BLaER1 treated with 17β-estradiol and CSF1 and Interleukin-3, amounts not matched to agents 10 nM and 100 nM (cell line): ENCODE results near the gene MATN1.
A peak's percentile ranks its signal among the peaks of the same experiment; 100 is the strongest.

Source experiments
- H3K27ac ChIP-seq, 11 experiments: shearing (Covaris generic); formaldehyde crosslinking; 2 replicates each; pipeline ENCODE4 v1.8.1; 2022
- H3K27me3 ChIP-seq, 11 experiments: shearing (Covaris generic); formaldehyde crosslinking; 2 replicates each; pipeline ENCODE4 v1.8.1; 2022
- H3K36me3 ChIP-seq, 11 experiments: shearing (Covaris generic); formaldehyde crosslinking; 2 replicates each; pipeline ENCODE4 v1.8.1; 2022
- H3K4me1 ChIP-seq, 10 experiments: shearing (Covaris generic); formaldehyde crosslinking; 2 replicates each; pipeline ENCODE4 v1.8.1; 2022
- H3K4me2 ChIP-seq, 11 experiments: shearing (Covaris generic); formaldehyde crosslinking; 2 replicates each; pipeline ENCODE4 v1.8.1; 2022
- H3K4me3 ChIP-seq, 10 experiments: shearing (Covaris generic); formaldehyde crosslinking; 2 replicates each; pipeline ENCODE4 v1.8.1; 2022
- H3K9ac ChIP-seq, 11 experiments: shearing (Covaris generic); formaldehyde crosslinking; 2 replicates each; pipeline ENCODE4 v1.8.1; 2022
- H3K9me3 ChIP-seq, 11 experiments: shearing (Covaris generic); formaldehyde crosslinking; replicated peaks in 1 of 11; 2 replicates each; pipeline ENCODE4 v1.8.1; 2022
- H4K20me1 ChIP-seq, 11 experiments: shearing (Covaris generic); formaldehyde crosslinking; 2 replicates each; pipeline ENCODE4 v1.8.1; 2022
- Cebpa-rat ChIP-seq, 11 experiments: shearing (Covaris generic); IDR thresholded peaks; 2 replicates each; pipeline ENCODE4 v1.8.1; 2022

MATN1 gene

DNA sequence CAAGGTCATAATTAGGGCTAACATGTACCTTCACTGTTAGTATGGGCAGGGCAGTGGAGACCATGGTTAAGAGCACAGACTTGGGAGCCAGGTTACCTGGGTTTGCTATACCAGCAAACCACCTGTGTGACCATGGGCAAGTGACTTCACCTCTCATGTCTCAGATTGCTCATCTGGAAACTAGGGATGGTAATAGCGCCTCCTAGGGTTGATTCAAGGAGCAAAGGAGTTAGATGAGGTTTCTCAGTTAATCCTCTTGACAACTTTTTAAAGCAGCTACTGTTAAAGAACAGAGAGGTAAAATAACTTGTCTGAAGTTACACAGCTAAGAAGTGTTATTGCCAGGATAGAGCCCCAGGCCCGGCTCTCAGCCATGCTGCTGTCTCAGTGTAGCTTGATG lies 790 bp upstream of the MATN1 start:
- peak overlapping the region in 7 of 11 experiments; percentile 26 to 100 (median 58); a peak in 9 of 22 replicates for H3K4me2 ChIP-seq
- no peak overlapping the region for H3K9ac ChIP-seq
- peaks cover 0 to 15% (median 0%) of the 10 kb centered on the region in 11 experiments; a peak in 2 of 22 replicates for H3K36me3 ChIP-seq
- H3K27me3 ChIP-seq, result no peaks in the 10 kb centered on the region
- TF ChIP-seq Cebpa-rat (IDR thresholded peaks at IDR 0.05), result no peak
- no peak overlapping the region for H3K27ac ChIP-seq
- no peaks in the 10 kb centered on the region for H3K9me3 ChIP-seq
- no peak overlapping the region for H3K4me3 ChIP-seq
- peaks cover 0 to 59% (median 16%) of the 10 kb centered on the region in 11 experiments; a peak in 13 of 22 replicates for H4K20me1 ChIP-seq
- peaks cover 71 to 96% (median 88%) of the 10 kb centered on the region in 10 experiments for H3K4me1 ChIP-seq

DNA sequence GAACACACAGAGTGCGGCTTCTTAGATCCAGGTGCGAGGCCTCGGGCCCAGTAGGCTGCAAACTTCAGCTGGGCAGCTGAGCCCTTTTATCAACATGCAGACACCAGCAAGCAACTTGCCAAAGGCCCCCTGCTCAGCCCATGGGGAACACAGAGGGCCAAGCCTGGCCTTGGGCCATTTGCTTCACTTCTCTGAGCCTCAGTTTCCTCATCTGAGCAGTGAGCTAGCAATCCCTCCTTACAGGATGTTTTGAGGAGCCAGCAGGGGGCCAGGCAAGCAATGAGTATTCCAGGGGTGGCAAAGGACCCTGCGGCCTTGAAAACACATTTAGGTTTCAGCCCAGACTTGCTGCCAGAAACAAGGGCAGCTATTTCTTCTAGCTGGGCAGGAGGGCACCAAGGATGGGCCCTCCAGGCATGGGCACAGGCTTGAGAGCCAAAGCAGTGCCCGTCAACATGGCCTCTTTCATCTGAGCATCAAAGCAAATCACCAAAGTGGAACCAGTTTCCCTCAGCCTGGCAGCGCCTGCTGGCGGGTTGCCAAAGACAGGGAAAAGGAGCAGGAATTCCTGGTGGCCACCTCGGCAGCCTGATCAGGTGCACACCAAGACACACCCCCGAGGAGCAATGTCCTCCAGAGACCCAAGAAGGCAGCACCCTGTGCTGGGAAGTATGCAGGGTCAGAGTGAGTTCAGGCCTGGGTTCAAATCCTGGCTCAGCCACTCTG lies 1.4 kb downstream of the MATN1 start:
- H3K4me2 ChIP-seq, result peak overlapping the region; percentile 5 to 100 (median 58)
- no peaks in the 10 kb centered on the region for H3K9me3 ChIP-seq
- H3K4me1 ChIP-seq, result peaks cover 59 to 86% (median 75%) of the 10 kb centered on the region in 10 experiments
- peak overlapping the region in 7 of 11 experiments; percentile 4 to 50 (median 31); a peak in 5 of 22 replicates for H3K9ac ChIP-seq
- peaks cover 0 to 15% (median 0%) of the 10 kb centered on the region in 11 experiments; a peak in 2 of 22 replicates for H3K36me3 ChIP-seq
- no peak overlapping the region for H3K27ac ChIP-seq
- no peak for TF ChIP-seq Cebpa-rat (IDR thresholded peaks at IDR 0.05)
- H3K27me3 ChIP-seq, result no peaks in the 10 kb centered on the region
- H4K20me1 ChIP-seq, result peaks cover 0 to 45% (median 11%) of the 10 kb centered on the region in 11 experiments; a peak in 13 of 22 replicates
- H3K4me3 ChIP-seq, result no peak overlapping the region

DNA sequence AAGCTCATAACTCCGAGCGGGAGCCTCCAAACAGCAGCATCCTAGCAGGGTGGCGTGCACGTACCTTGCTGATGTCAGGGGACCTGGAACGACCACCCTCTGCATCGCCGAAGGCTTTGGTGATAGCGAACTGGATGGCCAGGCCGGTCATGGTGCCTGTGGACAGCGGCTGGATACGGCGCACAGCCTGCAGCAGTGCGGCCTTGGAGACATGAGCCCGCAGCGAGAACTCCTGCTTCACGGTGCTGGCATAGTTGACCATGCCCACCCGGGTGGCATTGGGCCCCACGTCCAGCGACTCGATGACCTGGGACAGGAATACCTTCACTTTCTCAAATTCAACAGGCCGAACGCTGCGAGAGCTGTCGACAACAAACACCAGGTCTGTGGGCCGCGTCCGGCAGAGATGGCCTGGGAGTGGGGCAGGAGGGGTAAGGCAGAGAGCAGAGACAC lies 2.0 kb downstream of the MATN1 start:
- Histone ChIP-seq H3K27ac (no peak overlapping the region), H4K20me1 (peaks cover 0 to 45% (median 11%) of the 10 kb centered on the region in 11 experiments; a peak in 13 of 22 replicates), H3K9ac (peak overlapping the region in 2 of 11 experiments; percentile 38 to 50; a peak in 2 of 22 replicates), H3K27me3 (no peaks in the 10 kb centered on the region), H3K4me2 (peak overlapping the region in 9 of 11 experiments; percentile 5 to 100 (median 63); a peak in 17 of 22 replicates), H3K36me3 (peaks cover 0 to 15% (median 0%) of the 10 kb centered on the region in 11 experiments; a peak in 2 of 22 replicates), H3K4me1 (peaks cover 57 to 86% (median 75%) of the 10 kb centered on the region in 10 experiments), H3K4me3 (no peak overlapping the region), H3K9me3 (no peaks in the 10 kb centered on the region)
- TF ChIP-seq Cebpa-rat (IDR thresholded peaks at IDR 0.05), result no peak

DNA sequence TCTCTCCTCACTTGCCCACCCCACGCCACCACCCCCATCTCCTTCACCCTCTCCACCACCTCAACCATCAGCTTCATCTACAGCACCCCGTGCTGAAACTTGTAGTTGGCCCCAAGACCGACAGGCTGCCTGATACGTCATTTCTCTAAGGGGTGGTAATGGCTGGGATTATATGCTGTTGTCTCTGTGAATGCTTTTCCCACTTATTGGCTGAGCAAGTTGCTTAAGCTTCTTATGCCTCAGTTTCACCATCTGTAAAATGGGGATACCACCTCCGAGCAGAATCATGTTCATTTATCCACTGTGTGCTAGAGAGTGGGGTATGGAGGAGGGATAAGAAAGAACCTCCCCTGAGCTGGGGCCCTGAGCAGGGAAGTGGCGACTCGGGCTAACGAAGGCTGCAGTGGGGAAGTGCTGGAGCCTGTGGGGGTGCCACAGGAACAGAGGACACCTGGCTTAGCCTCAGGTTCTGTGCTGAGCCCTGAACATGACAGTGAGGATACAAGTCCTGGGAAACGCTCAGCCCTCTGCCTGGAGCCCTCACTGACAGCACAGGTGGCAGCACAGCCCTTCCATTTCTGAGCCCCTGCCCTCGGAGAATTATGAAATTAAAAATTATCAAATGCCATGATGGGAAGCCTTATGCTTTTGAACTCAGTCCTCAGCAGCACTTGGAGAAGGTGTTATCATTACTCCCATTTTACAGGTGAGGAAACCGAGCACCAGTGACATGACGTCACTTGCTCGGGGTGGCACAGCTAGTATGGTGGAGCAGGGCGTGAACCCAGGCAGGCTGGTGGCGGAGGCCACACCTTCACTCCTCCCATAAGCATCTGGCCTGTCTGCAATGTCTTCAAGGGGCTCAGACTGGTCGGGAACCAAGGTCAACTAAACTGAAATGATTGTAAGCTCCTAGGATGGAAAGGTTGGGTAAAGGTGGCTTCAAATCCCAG lies 2.8 kb downstream of the MATN1 start:
- peak overlapping the region in 2 of 11 experiments; percentile 7 to 80; a peak in 3 of 22 replicates for H3K9ac ChIP-seq
- H3K4me1 ChIP-seq, result peaks cover 54 to 82% (median 66%) of the 10 kb centered on the region in 10 experiments
- H3K4me2 ChIP-seq, result peak overlapping the region; percentile 91 to 100 (median 98); a peak in 20 of 22 replicates
- H3K36me3 ChIP-seq, result peaks cover 0 to 9% (median 0%) of the 10 kb centered on the region in 11 experiments; a peak in 2 of 22 replicates
- no peak for TF ChIP-seq Cebpa-rat (IDR thresholded peaks at IDR 0.05)
- H4K20me1 ChIP-seq, result peaks cover 0 to 45% (median 11%) of the 10 kb centered on the region in 11 experiments; a peak in 13 of 22 replicates
- no peak overlapping the region for H3K4me3 ChIP-seq
- H3K9me3 ChIP-seq, result peaks cover 0 to 7% (median 4%) of the 10 kb centered on the region in 11 experiments; a peak in 9 of 22 replicates
- no peaks in the 10 kb centered on the region for H3K27me3 ChIP-seq
- no peak overlapping the region for H3K27ac ChIP-seq

DNA sequence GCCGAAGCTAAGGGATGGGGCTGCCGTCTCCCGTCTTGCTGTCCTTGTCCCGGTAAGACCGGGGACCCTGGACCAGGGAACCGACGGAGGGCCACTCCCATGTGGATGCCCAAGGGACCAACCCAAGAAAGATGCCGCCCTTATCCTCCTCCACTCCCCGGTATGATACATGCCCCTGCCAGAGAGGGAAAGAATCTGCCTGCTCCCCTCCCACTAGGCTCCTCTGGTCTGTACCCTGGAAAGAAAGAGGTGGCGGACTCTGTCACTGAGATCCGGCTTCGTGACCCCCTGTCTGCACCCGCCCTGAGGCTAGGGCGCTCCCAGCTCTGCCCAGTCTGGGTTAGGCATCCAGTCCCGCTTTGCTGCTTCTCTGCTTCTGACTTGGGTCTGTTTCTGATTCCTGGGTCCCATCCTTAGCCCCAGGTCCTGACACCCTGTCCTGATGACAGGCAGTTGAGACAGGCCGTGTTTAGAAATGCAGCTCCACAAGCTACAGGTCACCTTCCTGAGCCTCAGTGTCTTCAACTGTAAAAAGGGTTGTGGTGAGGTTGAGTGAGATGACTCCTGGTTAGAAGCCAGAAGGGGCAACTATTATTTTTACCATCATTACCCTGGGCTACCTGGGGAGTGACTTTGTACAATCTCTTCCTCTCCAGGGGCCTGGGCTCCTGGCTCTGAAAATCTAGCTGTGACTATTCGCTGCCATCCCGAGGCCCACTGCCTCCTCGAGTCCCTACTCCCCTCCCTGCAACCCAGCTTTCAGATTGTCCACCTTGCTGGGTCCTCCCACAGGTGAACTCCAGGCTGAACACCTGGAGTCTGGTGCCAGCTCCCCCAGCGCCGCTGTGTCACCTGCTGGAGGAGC lies 3.7 kb downstream of the MATN1 start:
- H3K4me3 ChIP-seq, result peak overlapping the region; percentile 48 to 81 (median 72)
- peak overlapping the region in 7 of 11 experiments; percentile 26 to 88 (median 84); a peak in 9 of 22 replicates for H3K27ac ChIP-seq
- H3K9ac ChIP-seq, result peak overlapping the region; percentile 75 to 85 (median 81); a peak in 21 of 22 replicates

DNA sequence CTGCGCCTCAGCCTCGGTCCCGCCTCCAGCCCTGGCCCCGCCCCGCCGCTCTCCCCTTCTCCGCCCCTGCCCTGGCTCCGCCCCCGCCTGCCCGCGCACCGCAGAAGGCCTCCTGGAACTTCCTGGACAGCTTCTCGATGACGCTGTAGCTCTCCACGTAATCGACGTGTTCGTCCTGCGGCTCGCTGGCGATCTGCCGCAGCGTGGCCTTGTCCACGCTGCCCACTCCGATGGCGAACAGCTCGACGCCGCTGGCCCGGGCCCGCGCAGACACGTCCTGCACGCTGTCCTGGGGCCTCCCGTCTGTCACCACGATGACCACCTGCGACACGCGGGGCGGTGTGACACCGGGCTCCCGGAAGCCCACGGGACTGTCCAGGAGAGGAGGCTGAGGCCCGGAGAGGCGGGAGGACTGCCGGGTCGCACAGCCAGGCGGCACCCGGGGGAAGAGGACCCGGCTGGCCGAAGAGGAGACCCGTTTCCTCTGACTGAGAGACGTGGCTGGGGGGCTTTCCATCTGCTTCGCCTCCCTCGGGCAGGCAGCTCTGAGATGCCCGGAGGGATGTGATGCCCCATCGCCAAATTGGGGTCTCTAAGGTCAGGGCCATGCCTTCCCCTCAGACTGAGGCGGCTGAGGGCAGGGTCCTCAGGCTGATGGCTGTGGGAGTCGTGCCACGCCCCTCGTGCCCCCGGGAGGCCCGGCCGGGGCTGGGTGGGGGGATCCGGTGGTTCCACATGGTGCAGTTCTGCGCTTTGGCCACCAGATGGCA lies 4.6 kb downstream of the MATN1 start:
- Histone ChIP-seq H3K27me3 (no peaks in the 10 kb centered on the region), H3K27ac (peak overlapping the region; percentile 73 to 88 (median 84)), H3K4me3 (peak overlapping the region; percentile 48 to 81 (median 72)), H3K4me1 (peaks cover 51 to 69% (median 60%) of the 10 kb centered on the region in 10 experiments), H3K9me3 (peaks cover 0 to 12% (median 10%) of the 10 kb centered on the region in 11 experiments; a peak in 9 of 22 replicates), H3K9ac (peak overlapping the region; percentile 75 to 85 (median 81)), H3K4me2 (peak overlapping the region; percentile 91 to 100 (median 98)), H3K36me3 (no peaks in the 10 kb centered on the region), H4K20me1 (peaks cover 0 to 42% (median 11%) of the 10 kb centered on the region in 11 experiments; a peak in 13 of 22 replicates)
- TF ChIP-seq Cebpa-rat (IDR thresholded peaks at IDR 0.05), result no peak

More for the DNA sequence above, 3.7 kb downstream of the MATN1 start:
- Histone ChIP-seq H3K4me1 (peaks cover 54 to 76% (median 62%) of the 10 kb centered on the region in 10 experiments), H3K36me3 (0 out of 22 replicates have a peak, but pooled peaks cover 0 to 3% (median 0%) of the 10 kb centered on the region in 11 experiments), H4K20me1 (peaks cover 0 to 45% (median 11%) of the 10 kb centered on the region in 11 experiments; a peak in 13 of 22 replicates), H3K9me3 (peaks cover 0 to 12% (median 10%) of the 10 kb centered on the region in 11 experiments; a peak in 9 of 22 replicates), H3K27me3 (no peaks in the 10 kb centered on the region), H3K4me2 (peak overlapping the region; percentile 91 to 100 (median 98))
- no peak for TF ChIP-seq Cebpa-rat (IDR thresholded peaks at IDR 0.05)
